Naive thymus-derived CD4-positive, alpha-beta T cell (primary cell): ENCODE data around the gene TIMP3. TPM values are rescaled to one million over a fixed set of nuclear protein-coding genes. Genes with fewer than 3 reads are reported as not detected.

Experiments
- ATAC-seq: fragments of 150-1000 bp; cut with Tn5 transposase; 2 replicates; pipeline ENCODE4 v1.10.0; 2021; ENCODE audit warnings: mild to moderate bottlenecking, moderate library complexity
- CTCF ChIA-PET: fragments of 350-600 bp; sonication (Branson Sonifier 250); formaldehyde crosslinking; loops from one replicate; lab custom pipeline; 2021; ENCODE audit warnings: antibody characterized with exemption; lab: Charles Lee
- POLR2A ChIA-PET: fragments of 350-600 bp; sonication (Branson Sonifier 250); formaldehyde crosslinking; loops from one replicate; lab custom pipeline; 2021; ENCODE audit warnings: antibody characterized with exemption, inconsistent platforms; lab: Charles Lee
- DNase-seq, 9 donors: peaks; one replicate each; pipeline versions ENCODE4 v3.0.0 to v3.0.0-alpha.2; 2020 to 2022; ENCODE audit warnings: mixed read lengths in 1 of 9
- H3K27ac ChIP-seq: one replicate; pipeline ENCODE4 v1.7.0; 2013; ENCODE audit warnings: mild to moderate bottlenecking, low read depth, low read length, moderate library complexity
- H3K27me3 ChIP-seq, 2 donors: one replicate each; pipeline ENCODE4 v1.7.0; 2013; ENCODE audit warnings: low read length in 2 of 2, mild to moderate bottlenecking in 2 of 2, moderate library complexity in 2 of 2; ENCODE audit not compliant: control insufficient read depth in 2 of 2, insufficient read depth in 2 of 2
- H3K36me3 ChIP-seq, 3 experiments: 1 replicate in 2 of 3; 2 replicates in 1 of 3; pipeline ENCODE4 v1.7.0; 2013; ENCODE audit warnings: low read length in 3 of 3, mild to moderate bottlenecking in 3 of 3, moderate library complexity in 1 of 3; ENCODE audit not compliant: insufficient read depth in 3 of 3, control insufficient read depth in 2 of 3
- H3K4me1 ChIP-seq, 2 donors: one replicate each; pipeline ENCODE4 v1.7.0; 2013; ENCODE audit warnings: low read length in 2 of 2, mild to moderate bottlenecking in 2 of 2, moderate library complexity in 1 of 2; ENCODE audit not compliant: control insufficient read depth in 2 of 2, insufficient read depth in 2 of 2
- H3K4me3 ChIP-seq: 2 replicates; pipeline ENCODE4 v1.7.0; 2013; ENCODE audit warnings: mild to moderate bottlenecking, low read length
- H3K9me3 ChIP-seq, 3 experiments: 1 replicate in 2 of 3; 2 replicates in 1 of 3; pipeline ENCODE4 v1.7.0; 2013; ENCODE audit warnings: low read length in 3 of 3; ENCODE audit not compliant: control insufficient read depth in 2 of 3
- H3K27ac Mint-ChIP-seq, 9 donors: one replicate each; pipeline ENCODE4 v1.8.0; 2020 to 2022; ENCODE audit warnings: mixed read lengths in 9 of 9, mild to moderate bottlenecking in 8 of 9, moderate library complexity in 5 of 9, inconsistent platforms in 2 of 9
- H3K27me3 Mint-ChIP-seq, 5 donors: one replicate each; pipeline ENCODE4 v1.8.0; 2021 to 2022; ENCODE audit warnings: mixed read lengths in 5 of 5, mild to moderate bottlenecking in 1 of 5
- H3K36me3 Mint-ChIP-seq, 5 donors: one replicate each; pipeline ENCODE4 v1.8.0; 2020 to 2022; ENCODE audit warnings: mixed read lengths in 5 of 5, mild to moderate bottlenecking in 3 of 5, inconsistent platforms in 1 of 5
- H3K4me1 Mint-ChIP-seq, 7 donors: one replicate each; pipeline ENCODE4 v1.8.0; 2020 to 2022; ENCODE audit warnings: mixed read lengths in 7 of 7, mild to moderate bottlenecking in 3 of 7, inconsistent platforms in 1 of 7
- H3K4me3 Mint-ChIP-seq, 10 donors: one replicate each; pipeline ENCODE4 v1.8.0; 2020 to 2022; ENCODE audit warnings: mild to moderate bottlenecking in 10 of 10, mixed read lengths in 10 of 10, moderate library complexity in 6 of 10, inconsistent platforms in 2 of 10
- H3K9me3 Mint-ChIP-seq, 11 donors: one replicate each; pipeline ENCODE4 v1.8.0; 2020 to 2022; ENCODE audit warnings: mixed read lengths in 11 of 11, mild to moderate bottlenecking in 4 of 11, inconsistent platforms in 1 of 11, moderate library complexity in 1 of 11
- intact Hi-C, 2 donors: fragments of 100-400 bp; cut with micrococcal nuclease; formaldehyde crosslinking; loops; one replicate each; pipeline ENCODE4 v1.15.1; 2023
- polyA plus RNA-seq, 2 donors: library from polyadenylated mRNA; unstranded; fragments of 300-500 nt; fragmentation: Illumina TruSeq; gene quantifications; one replicate each; pipeline ENCODE4 v1.2.3, GENCODE V29; 2021
- total RNA-seq, 6 experiments: library from RNA in 5 of 6; stranded (reverse) in 5 of 6; gene quantifications; 1 replicate in 5 of 6; 2 replicates in 1 of 6; pipeline ENCODE4 v1.2.3 and lab custom pipeline; 2021 to 2026

Gene TIMP3
- total and polyA plus RNA-seq, 7 experiments from 2014 or later, result 0.05 to 0.95 (median 0.37) TPM; not detected in 3

DNA sequence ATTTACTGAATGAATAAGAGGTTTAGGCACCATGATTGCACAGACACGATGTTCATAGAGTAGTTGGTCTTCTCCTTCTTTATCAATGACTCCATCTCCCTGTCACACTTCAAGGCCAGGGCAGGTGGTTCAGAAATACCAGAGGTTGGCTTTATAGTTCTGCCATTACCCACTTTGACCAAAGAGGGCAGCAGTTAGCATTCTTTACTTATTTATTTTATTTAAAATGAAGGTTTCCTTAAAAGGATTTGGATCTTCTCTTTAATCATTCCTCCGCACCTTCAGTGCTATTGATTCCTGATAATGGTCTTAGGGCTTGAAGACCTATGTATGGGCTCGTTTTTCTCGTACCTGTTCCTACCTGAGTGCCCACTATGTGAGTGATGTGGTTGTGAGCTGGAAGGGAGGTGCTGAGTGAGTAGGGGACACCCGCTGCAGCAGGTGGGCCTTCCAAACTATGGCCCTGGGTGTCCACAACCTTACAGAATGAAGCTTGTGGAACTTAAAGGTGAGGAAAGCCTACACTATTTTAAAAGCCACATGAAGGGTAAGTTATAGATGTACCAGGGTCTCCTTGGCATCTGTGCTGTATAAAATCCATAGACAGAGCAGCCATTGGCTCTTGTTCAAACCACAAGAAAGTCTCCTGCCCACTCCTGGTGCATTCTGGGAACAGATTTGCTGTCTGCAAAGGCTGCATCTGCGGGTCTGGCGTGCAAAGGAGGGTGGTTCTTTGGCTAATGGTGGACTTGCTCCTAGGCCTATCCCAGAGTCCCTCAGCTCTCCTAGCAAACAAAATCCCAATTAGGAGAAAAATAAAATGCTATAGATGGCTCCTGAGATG lies 35.0 kb downstream of the TIMP3 start:
- H3K9me3 Mint-ChIP-seq, result no peaks in the 10 kb centered on the region
- no peak overlapping the region for H3K27ac Mint-ChIP-seq
- ATAC-seq (no peak), DNase-seq (peak in 3 of 9 donors; percentile 1 to 6 (median 2))
- H3K4me1 Mint-ChIP-seq, result peaks cover 4 to 8% (median 8%) of the 10 kb centered on the region in 7 donors
- Histone ChIP-seq H3K9me3 (no peaks in the 10 kb centered on the region), H3K36me3 (no peaks in the 10 kb centered on the region), H3K4me1 (no peaks in the 10 kb centered on the region), H3K27ac (no peak overlapping the region), H3K4me3 (no peak overlapping the region), H3K27me3 (no peaks in the 10 kb centered on the region)
- H3K27me3 Mint-ChIP-seq, result peaks cover 0 to 4% (median 3%) of the 10 kb centered on the region in 5 donors
- ChIA-PET POLR2A (no interaction called here), CTCF (no interaction called here)
- intact Hi-C loops, result loop anchor here in 1 of 2 donors (10.0 kb wide), 1 partner anchor 148 kb away; no protein-coding TSS in a partner anchor
- no peak overlapping the region for H3K4me3 Mint-ChIP-seq
- H3K36me3 Mint-ChIP-seq, result no peaks in the 10 kb centered on the region

DNA sequence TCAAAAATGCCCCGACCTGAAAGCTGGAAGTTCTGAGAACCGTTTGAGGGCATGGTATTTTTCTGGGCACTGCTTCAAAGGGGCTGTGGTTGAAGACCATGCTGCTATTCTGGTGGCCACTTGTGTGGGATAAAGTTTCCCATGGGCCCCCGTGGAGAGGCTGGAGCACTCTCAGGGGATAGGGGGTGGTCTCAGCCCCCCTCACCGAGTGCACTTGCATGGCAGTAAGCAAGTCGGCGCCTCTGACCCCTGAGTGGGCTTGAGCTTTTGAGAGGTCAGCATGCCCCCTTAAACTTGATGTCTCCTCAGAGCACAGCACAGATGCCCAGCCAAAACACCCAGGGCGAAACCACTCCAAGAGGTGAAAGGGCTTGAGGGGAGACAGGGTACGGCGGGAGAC lies 35.6 kb downstream of the TIMP3 start:
- POLR2A ChIA-PET, result interaction anchor here (0.7 kb wide), 1 partner anchor 9 kb away, joined by 3 read pairs; no protein-coding TSS in a partner anchor
- Histone ChIP-seq H3K4me1 (no peaks in the 10 kb centered on the region), H3K27me3 (no peaks in the 10 kb centered on the region), H3K36me3 (no peaks in the 10 kb centered on the region), H3K27ac (no peak overlapping the region), H3K9me3 (no peaks in the 10 kb centered on the region), H3K4me3 (no peak overlapping the region)
- H3K4me3 Mint-ChIP-seq, result no peak overlapping the region
- intact Hi-C loops, result loop anchor here in 1 of 2 donors (10.0 kb wide), 1 partner anchor 148 kb away; no protein-coding TSS in a partner anchor
- no peaks in the 10 kb centered on the region for H3K36me3 Mint-ChIP-seq
- CTCF ChIA-PET, result no interaction called here
- ATAC-seq (no peak), DNase-seq (no peak)
- H3K9me3 Mint-ChIP-seq, result no peaks in the 10 kb centered on the region
- no peak overlapping the region for H3K27ac Mint-ChIP-seq
- peaks cover 0 to 4% (median 3%) of the 10 kb centered on the region in 5 donors for H3K27me3 Mint-ChIP-seq
- H3K4me1 Mint-ChIP-seq, result peaks cover under 1 to 2% (median 1%) of the 10 kb centered on the region in 7 donors

DNA sequence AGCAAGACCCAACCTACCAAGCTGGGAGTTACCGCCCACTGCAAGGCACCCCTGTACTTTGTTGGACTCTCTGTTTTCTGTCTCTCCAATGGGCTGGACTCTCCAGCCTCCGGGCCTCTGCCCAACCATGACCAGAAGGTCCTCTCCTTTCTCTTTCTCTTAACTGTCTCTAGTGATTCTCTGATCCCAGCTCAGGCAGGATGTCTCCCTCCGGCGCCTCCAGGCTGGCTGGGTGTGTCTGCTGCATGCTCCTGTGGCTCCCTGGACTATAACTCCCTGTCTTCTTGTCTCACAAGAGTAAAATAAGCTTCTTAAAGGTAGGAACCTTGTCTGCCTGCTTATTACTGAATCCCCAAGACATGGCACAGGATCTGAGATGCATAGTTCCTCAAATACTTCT lies 36.3 kb downstream of the TIMP3 start:
- no peaks in the 10 kb centered on the region for H3K4me1 Mint-ChIP-seq
- CTCF ChIA-PET, result no interaction called here
- no peaks in the 10 kb centered on the region for H3K36me3 Mint-ChIP-seq
- H3K27ac Mint-ChIP-seq, result no peak overlapping the region
- no peaks in the 10 kb centered on the region for H3K9me3 Mint-ChIP-seq
- Histone ChIP-seq H3K27ac (no peak overlapping the region), H3K27me3 (no peaks in the 10 kb centered on the region), H3K9me3 (no peaks in the 10 kb centered on the region), H3K4me3 (no peak overlapping the region), H3K4me1 (no peaks in the 10 kb centered on the region), H3K36me3 (no peaks in the 10 kb centered on the region)
- intact Hi-C loops, result loop anchor here in 1 of 2 donors (10.0 kb wide), 1 partner anchor 147 kb away; no protein-coding TSS in a partner anchor
- peaks cover 0 to 4% (median 3%) of the 10 kb centered on the region in 5 donors for H3K27me3 Mint-ChIP-seq
- DNase-seq, result no peak
- ATAC-seq, result no peak
- POLR2A ChIA-PET, result interaction anchor here (0.5 to 0.7 kb wide), 2 partner anchors 9 to 114 kb away, joined by 3 read pairs; no protein-coding TSS in a partner anchor
- no peak overlapping the region for H3K4me3 Mint-ChIP-seq

DNA sequence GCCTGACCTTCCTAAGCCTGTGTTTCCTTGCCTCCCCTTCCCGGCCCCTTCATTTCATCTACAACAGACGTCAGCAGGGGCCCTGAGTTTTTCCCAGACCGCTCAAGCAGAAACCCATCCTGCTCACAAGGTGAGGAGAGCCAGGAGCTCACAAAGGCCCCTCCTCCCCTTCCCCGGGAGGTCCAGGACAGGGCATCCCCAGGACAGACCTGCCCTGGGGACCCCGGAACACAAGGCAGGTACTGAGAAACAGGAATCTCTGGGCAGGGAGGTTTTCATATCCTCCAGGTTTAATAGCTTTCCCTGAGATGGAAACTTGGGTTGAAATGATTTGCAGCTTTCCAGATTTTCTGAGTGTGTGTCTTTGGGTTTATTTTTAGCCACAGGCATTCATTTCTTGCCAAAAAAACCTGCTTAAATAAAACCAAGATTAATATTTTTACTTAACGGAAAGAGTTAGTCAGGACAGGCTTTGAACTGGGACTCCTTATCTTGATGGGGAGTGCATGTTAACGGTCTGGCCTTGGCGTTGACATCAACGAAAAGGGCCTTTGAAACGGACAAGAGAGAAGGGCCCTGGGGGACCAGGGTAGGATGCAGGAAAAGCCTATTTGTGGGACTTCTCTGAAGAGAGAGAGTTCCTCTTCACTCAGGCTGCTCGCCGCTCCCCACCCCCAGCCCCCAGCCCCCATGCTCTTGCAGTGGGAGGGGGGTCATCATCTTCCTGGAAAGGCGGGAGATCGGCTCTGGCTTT lies 38.5 kb downstream of the TIMP3 start:
- DNase-seq, result no peak
- H3K36me3 ChIP-seq, result no peaks in the 10 kb centered on the region
- peaks cover 0 to 8% (median 4%) of the 10 kb centered on the region in 5 donors for H3K27me3 Mint-ChIP-seq
- H3K4me3 Mint-ChIP-seq, result no peak overlapping the region
- H3K36me3 Mint-ChIP-seq, result no peaks in the 10 kb centered on the region
- ChIA-PET CTCF (no interaction called here), POLR2A (no interaction called here)
- no peaks in the 10 kb centered on the region for H3K4me1 Mint-ChIP-seq
- H3K27ac ChIP-seq, result no peak overlapping the region
- intact Hi-C loops, result loop anchor here in 1 of 2 donors (10.0 kb wide), 1 partner anchor 145 kb away; no protein-coding TSS in a partner anchor
- H3K4me3 ChIP-seq, result no peak overlapping the region
- H3K4me1 ChIP-seq, result no peaks in the 10 kb centered on the region
- H3K9me3 ChIP-seq, result no peaks in the 10 kb centered on the region
- H3K9me3 Mint-ChIP-seq, result no peaks in the 10 kb centered on the region
- ATAC-seq, result no peak
- no peaks in the 10 kb centered on the region for H3K27me3 ChIP-seq
- no peak overlapping the region for H3K27ac Mint-ChIP-seq

DNA sequence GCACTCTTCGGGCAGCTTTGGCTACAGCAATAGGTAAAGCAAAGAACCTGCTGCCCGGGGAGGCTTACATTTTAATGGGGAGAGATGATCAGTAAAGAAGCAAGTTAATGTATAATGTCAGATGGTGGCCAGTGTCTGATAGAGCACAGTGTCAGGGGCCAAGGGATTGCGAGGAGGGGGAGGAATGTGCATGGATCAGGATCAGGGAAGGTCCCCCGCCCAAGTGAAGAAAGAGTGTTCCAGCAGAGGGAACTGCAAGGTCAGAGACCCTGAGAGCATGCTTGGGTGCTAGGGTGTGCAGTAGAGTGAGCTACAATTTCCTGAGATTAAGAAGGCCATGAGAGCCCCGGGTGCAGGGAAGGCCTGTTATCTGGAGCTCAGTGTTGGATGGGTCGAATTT lies 39.7 kb downstream of the TIMP3 start:
- Histone ChIP-seq H3K36me3 (no peaks in the 10 kb centered on the region), H3K4me3 (no peak overlapping the region), H3K9me3 (no peaks in the 10 kb centered on the region), H3K4me1 (no peaks in the 10 kb centered on the region), H3K27ac (no peak overlapping the region), H3K27me3 (no peaks in the 10 kb centered on the region)
- no peaks in the 10 kb centered on the region for H3K4me1 Mint-ChIP-seq
- DNase-seq, result no peak
- no peaks in the 10 kb centered on the region for H3K9me3 Mint-ChIP-seq
- POLR2A ChIA-PET, result no interaction called here
- no peak overlapping the region for H3K4me3 Mint-ChIP-seq
- CTCF ChIA-PET, result no interaction called here
- H3K27me3 Mint-ChIP-seq, result peaks cover 0 to 8% (median 4%) of the 10 kb centered on the region in 5 donors
- H3K27ac Mint-ChIP-seq, result no peak overlapping the region
- H3K36me3 Mint-ChIP-seq, result no peaks in the 10 kb centered on the region
- intact Hi-C loops, result no loop called here
- ATAC-seq, result no peak

DNA sequence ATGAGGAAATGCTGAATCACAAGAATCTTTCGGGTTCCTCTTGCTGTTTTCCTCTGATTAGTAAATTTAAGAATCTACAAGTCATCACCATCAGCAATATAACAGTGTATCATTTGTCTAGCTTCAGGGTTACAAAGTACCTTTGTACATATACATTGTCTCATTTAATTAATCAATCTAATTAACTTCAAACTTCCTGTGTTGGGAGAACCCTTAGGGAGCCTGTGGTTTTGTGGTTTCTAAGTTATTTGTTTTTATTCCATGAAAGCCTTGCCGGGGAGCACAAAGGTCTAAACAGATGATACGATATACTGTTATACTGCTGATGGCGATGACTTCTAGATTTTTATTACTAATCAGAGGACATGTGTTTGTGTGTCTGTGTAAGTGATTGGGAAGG lies 41.0 kb downstream of the TIMP3 start:
- Mint-ChIP-seq H3K27me3 (peaks cover 3 to 8% (median 4%) of the 10 kb centered on the region in 5 donors), H3K36me3 (no peaks in the 10 kb centered on the region), H3K27ac (no peak overlapping the region), H3K4me3 (no peak overlapping the region), H3K4me1 (no peaks in the 10 kb centered on the region), H3K9me3 (no peaks in the 10 kb centered on the region)
- CTCF ChIA-PET, result no interaction called here
- ATAC-seq (no peak), DNase-seq (no peak)
- intact Hi-C loops, result no loop called here
- POLR2A ChIA-PET, result no interaction called here
- no peaks in the 10 kb centered on the region for H3K36me3 ChIP-seq
- no peaks in the 10 kb centered on the region for H3K9me3 ChIP-seq
- H3K4me1 ChIP-seq, result no peaks in the 10 kb centered on the region
- no peak overlapping the region for H3K27ac ChIP-seq
- no peak overlapping the region for H3K4me3 ChIP-seq
- H3K27me3 ChIP-seq, result no peaks in the 10 kb centered on the region
